Neural cell (in vitro differentiated cells): ENCODE results near the gene DENND1A. TPM values are rescaled to one million over a fixed set of nuclear protein-coding genes. Genes with fewer than 3 reads are reported as not detected.

Source experiments
- H2AFZ ChIP-seq: fragments of 200-600, 300-800 bp; sonication (generic), shearing (Covaris generic); 2 replicates; pipeline ENCODE4 v1.6.0; 2014; ENCODE audit warnings: low read depth, mild to moderate bottlenecking, antibody characterized with exemption, low read length, moderate library complexity
- H3F3A ChIP-seq: fragments of 200-600 bp; shearing (Covaris generic); 2 replicates; pipeline ENCODE4 v1.6.1; 2016; ENCODE audit warnings: mild to moderate bottlenecking, moderate library complexity, mixed read lengths, antibody characterized with exemption, low read length; ENCODE audit not compliant: insufficient read depth, poor library complexity, severe bottlenecking
- H3K27ac ChIP-seq: fragments of 200-600, 300-800 bp; sonication (generic), shearing (Covaris generic); 2 replicates; pipeline ENCODE4 v1.5.1; 2014; ENCODE audit warnings: mild to moderate bottlenecking, low read length, moderate library complexity
- H3K27me3 ChIP-seq: fragments of 300-800, 200-600 bp; sonication (generic), shearing (Covaris generic); 2 replicates; pipeline ENCODE4 v1.6.0; 2014; ENCODE audit warnings: mild to moderate bottlenecking, low read depth, low read length, moderate library complexity; ENCODE audit not compliant: insufficient read depth
- H3K36me3 ChIP-seq: fragments of 300-800, 200-600 bp; sonication (generic), shearing (Covaris generic); 2 replicates; pipeline ENCODE4 v1.5.1; 2014; ENCODE audit warnings: mild to moderate bottlenecking, antibody characterized with exemption, low read length, moderate library complexity; ENCODE audit not compliant: insufficient read depth
- H3K4me2 ChIP-seq: fragments of 300-800, 200-600 bp; sonication (generic), shearing (Covaris generic); 2 replicates; pipeline ENCODE4 v1.6.0; 2014; ENCODE audit warnings: mild to moderate bottlenecking, low read length
- H3K4me3 ChIP-seq: fragments of 300-800, 200-600 bp; sonication (generic), shearing (Covaris generic); 2 replicates; pipeline ENCODE4 v1.5.1; 2014; ENCODE audit warnings: mild to moderate bottlenecking, low read length, moderate library complexity
- H3K79me2 ChIP-seq: fragments of 200-600 bp; shearing (Covaris generic); replicated peaks from 2 replicates; pipeline ENCODE4 v1.6.0; 2014; ENCODE audit warnings: mild to moderate bottlenecking, low read length, moderate library complexity; ENCODE audit not compliant: insufficient read depth
- H3K9ac ChIP-seq: fragments of 300-800, 200-600 bp; sonication (generic), shearing (Covaris generic); 2 replicates; pipeline ENCODE4 v1.6.1; 2016; ENCODE audit warnings: mild to moderate bottlenecking, low read length, mixed read lengths
- H3K9me2 ChIP-seq: fragments of 200-600 bp; shearing (Covaris generic); 2 replicates; pipeline ENCODE4 v1.6.1; 2016; ENCODE audit warnings: mild to moderate bottlenecking, low read length, mixed read lengths; ENCODE audit not compliant: insufficient read depth
- H3K9me3 ChIP-seq: fragments of 200-600, 300-800 bp; sonication (generic), shearing (Covaris generic); 2 replicates; pipeline ENCODE4 v1.6.1; 2016; ENCODE audit warnings: mild to moderate bottlenecking, mixed run types, low read length, moderate library complexity, mixed read lengths
- H4K20me1 ChIP-seq: fragments of 200-600 bp; shearing (Covaris generic); 2 replicates; pipeline ENCODE4 v1.6.1; 2016; ENCODE audit warnings: mild to moderate bottlenecking, mixed run types; ENCODE audit not compliant: insufficient read depth
- CTCF ChIP-seq: fragments of 450-650 bp; IDR thresholded peaks from 2 replicates; pipeline ENCODE4 v1.5.1; 2014; ENCODE audit warnings: antibody characterized with exemption, mild to moderate bottlenecking, moderate library complexity; ENCODE audit not compliant: poor library complexity, severe bottlenecking
- EP300 ChIP-seq: fragments of 450-650 bp; conservative IDR thresholded peaks from 2 replicates; pipeline ENCODE4 v1.6.1; 2014; ENCODE audit warnings: antibody characterized with exemption, mild to moderate bottlenecking, moderate library complexity; ENCODE audit not compliant: poor library complexity, severe bottlenecking
- EZH2 ChIP-seq: fragments of 200-600, 300-800 bp; shearing (Covaris generic), sonication (generic); IDR thresholded peaks from 2 replicates; pipeline ENCODE4 v1.6.1; 2014; ENCODE audit warnings: antibody characterized with exemption, low read length, borderline replicate concordance, mild to moderate bottlenecking; ENCODE audit not compliant: insufficient read depth, poor library complexity, severe bottlenecking
- MXI1 ChIP-seq: fragments of 450-650 bp; conservative IDR thresholded peaks from 2 replicates; pipeline ENCODE4 v1.6.1; 2014; ENCODE audit warnings: antibody characterized with exemption, mild to moderate bottlenecking; ENCODE audit not compliant: poor library complexity, severe bottlenecking
- POLR2AphosphoS5 ChIP-seq: IDR thresholded peaks from 2 replicates; pipeline ENCODE4 v1.6.1; 2012
- RAD21 ChIP-seq: fragments of 450-650 bp; conservative IDR thresholded peaks from 2 replicates; pipeline ENCODE4 v1.6.1; 2014; ENCODE audit warnings: antibody characterized with exemption, mild to moderate bottlenecking, moderate library complexity
- REST ChIP-seq: IDR thresholded peaks from 2 replicates; pipeline ENCODE4 v1.6.1; 2012; ENCODE audit warnings: borderline replicate concordance
- SMC3 ChIP-seq: fragments of 450-650 bp; conservative IDR thresholded peaks from 2 replicates; pipeline ENCODE4 v1.6.1; 2014; ENCODE audit warnings: antibody characterized with exemption, mild to moderate bottlenecking, moderate library complexity; ENCODE audit not compliant: poor library complexity
- TAF1 ChIP-seq: IDR thresholded peaks from 2 replicates; pipeline ENCODE4 v1.6.1; 2012; ENCODE audit warnings: low read depth
- polyA plus RNA-seq: library from polyadenylated mRNA; depleted of rRNA; stranded (reverse); fragments of >200 nt; gene quantifications from 2 replicates; pipeline ENCODE4 v1.2.3, GENCODE V29; 2014

DENND1A gene
- polyA plus RNA-seq, 1 donor from 2014 or later, result 2.3 TPM

GRCh38 chr9:123615381-123615780, 314.5 kb downstream of the DENND1A start:
- Histone ChIP-seq H2AFZ (no peak overlapping the region), H3K4me2 (no peak overlapping the region), H3K9me3 (no peaks in the 10 kb centered on the region), H3K79me2 (no peaks in the 10 kb centered on the region), H3K4me3 (no peak overlapping the region), H3K9me2 (no peaks in the 10 kb centered on the region), H3K27ac (no peak overlapping the region), H3K9ac (no peak overlapping the region), H3K36me3 (no peaks in the 10 kb centered on the region), H4K20me1 (no peaks in the 10 kb centered on the region), H3F3A (no peaks in the 10 kb centered on the region), H3K27me3 (no peaks in the 10 kb centered on the region)
- TF ChIP-seq REST (no peak), CTCF (no peak)

GRCh38 chr9:123614306-123615263, 315.3 kb downstream of the DENND1A start:
- Histone ChIP-seq H3K4me2 (no peak overlapping the region), H3K9me2 (no peaks in the 10 kb centered on the region), H3K4me3 (no peak overlapping the region), H3F3A (no peaks in the 10 kb centered on the region), H3K9me3 (no peaks in the 10 kb centered on the region), H3K27me3 (no peaks in the 10 kb centered on the region), H3K27ac (no peak overlapping the region), H3K36me3 (no peaks in the 10 kb centered on the region), H2AFZ (no peak overlapping the region), H3K79me2 (no peaks in the 10 kb centered on the region), H3K9ac (no peak overlapping the region), H4K20me1 (no peaks in the 10 kb centered on the region)
- TF ChIP-seq MXI1 (no peak), SMC3 (no peak), RAD21 (no peak), CTCF (no peak), POLR2AphosphoS5 (no peak), EP300 (no peak), REST (no peak), EZH2 (no peak), TAF1 (no peak)
